ENCODE measurements around the gene SLC35E3.
A peak's percentile ranks its signal among the peaks of the same experiment; 100 is the strongest.

Gene SLC35E3

GRCh38 chr12:68745904-68746571 lies at the start of gene SLC35E3:
Gene SLC35E3, plus strand, starts transcription at chr12:68746176. Its CDS starts 202 bp downstream, at chr12:68746378.
- Histone ChIP-seq H3K4me1 (ENCODE audit: control insufficient read depth, insufficient read depth, low read length) (peaks cover 14% of the 10 kb centered on the region), H3K27me3 (ENCODE audit: control insufficient read depth, insufficient read depth, low read length) (no peaks in the 10 kb centered on the region), H3K27ac (ENCODE audit: low read depth, low read length) (peak within 1 kb of the TSS; percentile 34; the same call in 1 of the 2 replicates), H3K36me3 (ENCODE audit: control insufficient read depth, insufficient read depth, low read length) (peaks cover 36% of the 10 kb centered on the region), H3K4me3 (ENCODE audit: low read depth, low read length) (peak within 1 kb of the TSS; percentile 85), H3K9me3 (ENCODE audit: control insufficient read depth, insufficient read depth, low read depth, low read length) (no peaks in the 10 kb centered on the region), H3K9ac (ENCODE audit: low read length) (peak within 1 kb of the TSS; percentile 84)

GRCh38 chr12:68699486-68699885 lies 46.5 kb upstream of the SLC35E3 start:
- Histone ChIP-seq H3K36me3 (ENCODE audit: control insufficient read depth, insufficient read depth, low read length) (peaks cover 82% of the 10 kb centered on the region), H3K4me3 (ENCODE audit: low read depth, low read length) (no peak overlapping the region), H3K4me1 (ENCODE audit: control insufficient read depth, insufficient read depth, low read length) (no peaks in the 10 kb centered on the region), H3K27ac (ENCODE audit: low read depth, low read length) (no peak overlapping the region), H3K27me3 (ENCODE audit: control insufficient read depth, insufficient read depth, low read length) (no peaks in the 10 kb centered on the region), H3K9ac (ENCODE audit: low read length) (no peak overlapping the region), H3K9me3 (ENCODE audit: control insufficient read depth, insufficient read depth, low read depth, low read length) (no peaks in the 10 kb centered on the region)

GRCh38 chr12:68727776-68728175 lies 18.2 kb upstream of the SLC35E3 start:
- Histone ChIP-seq H3K27me3 (ENCODE audit: control insufficient read depth, insufficient read depth, low read length) (no peaks in the 10 kb centered on the region), H3K36me3 (ENCODE audit: control insufficient read depth, insufficient read depth, low read length) (peaks cover 79% of the 10 kb centered on the region)

GRCh38 chr12:68733661-68734071 lies 12.3 kb upstream of the SLC35E3 start:
- H3K27ac ChIP-seq (ENCODE audit: low read depth, low read length), result 0 out of 2 replicates have a peak overlapping the region, but pooled peaks have one; percentile 53
- no peaks in the 10 kb centered on the region for H3K9me3 ChIP-seq (ENCODE audit: control insufficient read depth, insufficient read depth, low read depth, low read length)
- H3K4me3 ChIP-seq (ENCODE audit: low read depth, low read length), result no peak overlapping the region
- H3K27me3 ChIP-seq (ENCODE audit: control insufficient read depth, insufficient read depth, low read length), result no peaks in the 10 kb centered on the region
- no peak overlapping the region for H3K9ac ChIP-seq (ENCODE audit: low read length)
- no peaks in the 10 kb centered on the region for H3K4me1 ChIP-seq (ENCODE audit: control insufficient read depth, insufficient read depth, low read length)
- peaks cover 81% of the 10 kb centered on the region for H3K36me3 ChIP-seq (ENCODE audit: control insufficient read depth, insufficient read depth, low read length)

More at GRCh38 chr12:68727776-68728175, 18.2 kb upstream of the SLC35E3 start:
- H3K9ac ChIP-seq (ENCODE audit: low read length), result no peak overlapping the region
- H3K9me3 ChIP-seq (ENCODE audit: control insufficient read depth, insufficient read depth, low read depth, low read length), result no peaks in the 10 kb centered on the region
- H3K27ac ChIP-seq (ENCODE audit: low read depth, low read length), result no peak overlapping the region
- no peaks in the 10 kb centered on the region for H3K4me1 ChIP-seq (ENCODE audit: control insufficient read depth, insufficient read depth, low read length)
- no peak overlapping the region for H3K4me3 ChIP-seq (ENCODE audit: low read depth, low read length)

GRCh38 chr12:68739891-68740290 lies 6.1 kb upstream of the SLC35E3 start:
- no peaks in the 10 kb centered on the region for H3K9me3 ChIP-seq (ENCODE audit: control insufficient read depth, insufficient read depth, low read depth, low read length)
- H3K27ac ChIP-seq (ENCODE audit: low read depth, low read length), result no peak overlapping the region
- H3K4me3 ChIP-seq (ENCODE audit: low read depth, low read length), result no peak overlapping the region
- H3K27me3 ChIP-seq (ENCODE audit: control insufficient read depth, insufficient read depth, low read length), result no peaks in the 10 kb centered on the region
- no peak overlapping the region for H3K9ac ChIP-seq (ENCODE audit: low read length)
- no peaks in the 10 kb centered on the region for H3K4me1 ChIP-seq (ENCODE audit: control insufficient read depth, insufficient read depth, low read length)
- H3K36me3 ChIP-seq (ENCODE audit: control insufficient read depth, insufficient read depth, low read length), result peaks cover 70% of the 10 kb centered on the region

GRCh38 chr12:68743356-68743755 lies 2.6 kb upstream of the SLC35E3 start:
- Histone ChIP-seq H3K9ac (ENCODE audit: low read length) (no peak overlapping the region), H3K4me3 (ENCODE audit: low read depth, low read length) (no peak overlapping the region), H3K27me3 (ENCODE audit: control insufficient read depth, insufficient read depth, low read length) (no peaks in the 10 kb centered on the region), H3K9me3 (ENCODE audit: control insufficient read depth, insufficient read depth, low read depth, low read length) (no peaks in the 10 kb centered on the region), H3K36me3 (ENCODE audit: control insufficient read depth, insufficient read depth, low read length) (peaks cover 41% of the 10 kb centered on the region), H3K27ac (ENCODE audit: low read depth, low read length) (no peak overlapping the region), H3K4me1 (ENCODE audit: control insufficient read depth, insufficient read depth, low read length) (peaks cover 14% of the 10 kb centered on the region)

GRCh38 chr12:68745376-68745903 lies 536 bp upstream of the SLC35E3 start:
- Histone ChIP-seq H3K27ac (ENCODE audit: low read depth, low read length) (0 out of 2 replicates have a peak overlapping the region, but pooled peaks have one; percentile 34), H3K4me3 (ENCODE audit: low read depth, low read length) (peak overlapping the region; percentile 85), H3K4me1 (ENCODE audit: control insufficient read depth, insufficient read depth, low read length) (peaks cover 14% of the 10 kb centered on the region), H3K36me3 (ENCODE audit: control insufficient read depth, insufficient read depth, low read length) (peaks cover 31% of the 10 kb centered on the region), H3K27me3 (ENCODE audit: control insufficient read depth, insufficient read depth, low read length) (no peaks in the 10 kb centered on the region), H3K9ac (ENCODE audit: low read length) (peak overlapping the region; percentile 84), H3K9me3 (ENCODE audit: control insufficient read depth, insufficient read depth, low read depth, low read length) (no peaks in the 10 kb centered on the region)

- H3K27me3 ChIP-seq (ENCODE audit: control insufficient read depth, insufficient read depth, low read length), result no peaks in the 10 kb centered on the region
- no peaks in the 10 kb centered on the region for H3K9me3 ChIP-seq (ENCODE audit: control insufficient read depth, insufficient read depth, low read depth, low read length)
- peak overlapping the region; percentile 6; the same call in 1 of the 2 replicates for H3K27ac ChIP-seq (ENCODE audit: low read depth, low read length)
- H3K36me3 ChIP-seq (ENCODE audit: control insufficient read depth, insufficient read depth, low read length), result peaks cover 36% of the 10 kb centered on the region
- H3K4me3 ChIP-seq (ENCODE audit: low read depth, low read length), result peak overlapping the region; percentile 85
- H3K4me1 ChIP-seq (ENCODE audit: control insufficient read depth, insufficient read depth, low read length), result peaks cover 14% of the 10 kb centered on the region
- peak overlapping the region; percentile 84 for H3K9ac ChIP-seq (ENCODE audit: low read length)
Observed at GRCh38 chr12:68746572-68747180, 700 bp downstream of the SLC35E3 start.

GRCh38 chr12:68749443-68749842 lies 3.5 kb downstream of the SLC35E3 start:
- Histone ChIP-seq H3K27me3 (ENCODE audit: control insufficient read depth, insufficient read depth, low read length) (no peaks in the 10 kb centered on the region), H3K9me3 (ENCODE audit: control insufficient read depth, insufficient read depth, low read depth, low read length) (no peaks in the 10 kb centered on the region), H3K4me3 (ENCODE audit: low read depth, low read length) (no peak overlapping the region), H3K36me3 (ENCODE audit: control insufficient read depth, insufficient read depth, low read length) (peaks cover 46% of the 10 kb centered on the region), H3K9ac (ENCODE audit: low read length) (no peak overlapping the region), H3K27ac (ENCODE audit: low read depth, low read length) (no peak overlapping the region), H3K4me1 (ENCODE audit: control insufficient read depth, insufficient read depth, low read length) (peaks cover 14% of the 10 kb centered on the region)

GRCh38 chr12:68749861-68750260 lies 3.9 kb downstream of the SLC35E3 start:
- Histone ChIP-seq H3K36me3 (ENCODE audit: control insufficient read depth, insufficient read depth, low read length) (peaks cover 49% of the 10 kb centered on the region), H3K27me3 (ENCODE audit: control insufficient read depth, insufficient read depth, low read length) (no peaks in the 10 kb centered on the region), H3K27ac (ENCODE audit: low read depth, low read length) (no peak overlapping the region), H3K4me3 (ENCODE audit: low read depth, low read length) (no peak overlapping the region), H3K9me3 (ENCODE audit: control insufficient read depth, insufficient read depth, low read depth, low read length) (no peaks in the 10 kb centered on the region), H3K4me1 (ENCODE audit: control insufficient read depth, insufficient read depth, low read length) (peaks cover 14% of the 10 kb centered on the region), H3K9ac (ENCODE audit: low read length) (no peak overlapping the region)

GRCh38 chr12:68750506-68750905 lies 4.5 kb downstream of the SLC35E3 start:
- peaks cover 56% of the 10 kb centered on the region for H3K36me3 ChIP-seq (ENCODE audit: control insufficient read depth, insufficient read depth, low read length)
- no peaks in the 10 kb centered on the region for H3K9me3 ChIP-seq (ENCODE audit: control insufficient read depth, insufficient read depth, low read depth, low read length)
- H3K4me1 ChIP-seq (ENCODE audit: control insufficient read depth, insufficient read depth, low read length), result peaks cover 12% of the 10 kb centered on the region
- H3K4me3 ChIP-seq (ENCODE audit: low read depth, low read length), result no peak overlapping the region
- no peaks in the 10 kb centered on the region for H3K27me3 ChIP-seq (ENCODE audit: control insufficient read depth, insufficient read depth, low read length)
- H3K9ac ChIP-seq (ENCODE audit: low read length), result no peak overlapping the region
- no peak overlapping the region for H3K27ac ChIP-seq (ENCODE audit: low read depth, low read length)
